ENCODE results near the gene TAGLN2. TPM values are rescaled to one million over a fixed set of nuclear protein-coding genes. Genes with fewer than 3 reads are reported as not detected.

TAGLN2 gene
- total RNA-seq: 85.1 TPM

GRCh38 chr1:159924791-159925718, at the start of gene TAGLN2:
TAGLN2 (minus strand) TSS chr1:159925507; CDS start chr1:159920509, 4,998 bp downstream.
- Histone ChIP-seq H3K27me3 (ENCODE audit: control insufficient read depth in 3 of 3, insufficient read depth in 3 of 3, low read length in 3 of 3) (peaks cover 0 to 45% (median 16%) of the 10 kb centered on the region in 3 donors), H3K4me1 (ENCODE audit: control insufficient read depth in 3 of 3, insufficient read depth in 3 of 3, low read length in 3 of 3) (peaks cover 31 to 43% (median 33%) of the 10 kb centered on the region in 3 donors), H3K9ac (ENCODE audit: low read depth in 1 of 3, low read length in 3 of 3) (peak within 1 kb of the TSS; percentile 85 to 98 (median 93)), H3K4me3 (ENCODE audit: low read length in 3 of 3) (peak within 1 kb of the TSS; percentile 86 to 90 (median 89)), H3K9me3 (ENCODE audit: control insufficient read depth in 3 of 3, low read length in 3 of 3) (no peaks in the 10 kb centered on the region), H3K27ac (ENCODE audit: low read depth, low read length) (peak within 1 kb of the TSS; percentile 97), H3K36me3 (ENCODE audit: control insufficient read depth in 3 of 3, insufficient read depth in 3 of 3, low read length in 3 of 3) (peaks cover under 1 to 6% (median 2%) of the 10 kb centered on the region in 3 donors)

- Histone ChIP-seq H3K36me3 (ENCODE audit: control insufficient read depth in 3 of 3, insufficient read depth in 3 of 3, low read length in 3 of 3) (no peaks in the 10 kb centered on the region), H3K27me3 (ENCODE audit: control insufficient read depth in 3 of 3, insufficient read depth in 3 of 3, low read length in 3 of 3) (peaks cover 14 to 23% (median 20%) of the 10 kb centered on the region in 3 donors), H3K4me3 (ENCODE audit: low read length in 3 of 3) (no peak overlapping the region), H3K9ac (ENCODE audit: low read depth in 1 of 3, low read length in 3 of 3) (no peak overlapping the region), H3K9me3 (ENCODE audit: control insufficient read depth in 3 of 3, low read length in 3 of 3) (no peaks in the 10 kb centered on the region), H3K4me1 (ENCODE audit: control insufficient read depth in 3 of 3, insufficient read depth in 3 of 3, low read length in 3 of 3) (no peaks in the 10 kb centered on the region), H3K27ac (ENCODE audit: low read depth, low read length) (no peak overlapping the region)
Observed at GRCh38 chr1:159974350-159974965, 49.2 kb upstream of the TAGLN2 start.

- Histone ChIP-seq H3K4me1 (ENCODE audit: control insufficient read depth in 3 of 3, insufficient read depth in 3 of 3, low read length in 3 of 3) (no peaks in the 10 kb centered on the region), H3K9ac (ENCODE audit: low read depth in 1 of 3, low read length in 3 of 3) (no peak overlapping the region), H3K4me3 (ENCODE audit: low read length in 3 of 3) (no peak overlapping the region), H3K27ac (ENCODE audit: low read depth, low read length) (no peak overlapping the region), H3K27me3 (ENCODE audit: control insufficient read depth in 3 of 3, insufficient read depth in 3 of 3, low read length in 3 of 3) (peaks cover 14 to 23% (median 20%) of the 10 kb centered on the region in 3 donors), H3K9me3 (ENCODE audit: control insufficient read depth in 3 of 3, low read length in 3 of 3) (no peaks in the 10 kb centered on the region), H3K36me3 (ENCODE audit: control insufficient read depth in 3 of 3, insufficient read depth in 3 of 3, low read length in 3 of 3) (no peaks in the 10 kb centered on the region)
Observed at GRCh38 chr1:159973350-159973940, 48.1 kb upstream of the TAGLN2 start.

DNA sequence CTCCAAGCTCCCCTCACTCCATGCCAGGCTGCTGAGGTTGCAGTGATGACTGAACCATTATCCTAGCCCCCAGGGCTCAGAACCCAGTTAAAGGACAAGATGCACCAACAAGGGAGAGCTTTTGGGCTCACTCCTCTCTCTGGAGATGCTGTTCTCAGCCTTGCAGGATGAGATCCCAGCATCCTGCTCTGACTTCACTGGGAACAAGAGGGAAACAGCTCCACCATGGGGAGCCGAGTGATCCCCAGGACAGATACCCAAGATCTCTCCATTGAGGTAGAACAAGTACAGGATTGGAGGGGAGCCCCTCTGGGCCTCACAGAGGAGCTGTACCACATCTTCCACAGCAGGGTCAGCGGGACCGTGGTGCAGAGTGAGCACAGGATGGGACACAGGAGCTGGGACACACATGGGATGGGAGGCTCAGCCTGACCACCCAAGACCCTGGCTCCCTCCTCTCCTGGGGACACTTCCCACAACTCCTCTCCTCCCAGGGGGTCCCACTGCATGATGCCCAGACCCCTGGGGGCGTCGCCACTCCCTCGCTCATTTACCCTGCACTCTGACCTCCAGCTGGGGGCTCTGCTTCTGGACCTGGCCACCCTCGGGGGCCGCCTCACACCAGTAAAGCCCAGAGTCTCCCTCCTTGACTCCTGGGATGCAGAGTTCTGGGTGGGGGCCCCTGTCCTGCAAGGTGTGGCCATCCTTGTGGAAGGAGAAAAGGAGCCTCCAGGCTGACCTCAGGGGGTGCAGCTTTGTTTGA, 47.3 kb upstream of the TAGLN2 start:
- Histone ChIP-seq H3K4me3 (ENCODE audit: low read length in 3 of 3) (no peak overlapping the region), H3K9me3 (ENCODE audit: control insufficient read depth in 3 of 3, low read length in 3 of 3) (no peaks in the 10 kb centered on the region), H3K36me3 (ENCODE audit: control insufficient read depth in 3 of 3, insufficient read depth in 3 of 3, low read length in 3 of 3) (no peaks in the 10 kb centered on the region), H3K4me1 (ENCODE audit: control insufficient read depth in 3 of 3, insufficient read depth in 3 of 3, low read length in 3 of 3) (no peaks in the 10 kb centered on the region), H3K27ac (ENCODE audit: low read depth, low read length) (no peak overlapping the region), H3K27me3 (ENCODE audit: control insufficient read depth in 3 of 3, insufficient read depth in 3 of 3, low read length in 3 of 3) (peaks cover 14 to 20% (median 19%) of the 10 kb centered on the region in 3 donors), H3K9ac (ENCODE audit: low read depth in 1 of 3, low read length in 3 of 3) (no peak overlapping the region)

DNA sequence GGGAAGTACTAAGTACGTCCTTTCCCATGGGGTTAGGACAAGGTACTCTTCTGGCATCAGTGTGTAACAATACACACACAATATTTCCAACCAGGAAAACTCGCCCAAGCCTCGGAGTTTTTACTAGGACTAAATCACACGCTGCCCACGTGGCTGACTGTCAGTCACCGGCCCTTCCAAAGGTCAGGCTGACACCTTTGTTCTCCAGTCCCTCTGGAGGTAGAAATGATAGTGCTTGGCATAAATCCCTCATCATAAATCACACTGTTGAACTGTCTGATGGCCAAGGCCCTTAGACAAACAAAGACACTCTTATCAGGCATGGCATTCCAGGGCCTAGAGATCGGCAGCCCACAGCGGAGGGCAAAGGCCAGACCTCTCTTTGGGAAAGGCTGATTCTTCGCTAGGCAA, 45.6 kb upstream of the TAGLN2 start:
- Histone ChIP-seq H3K4me3 (ENCODE audit: low read length in 3 of 3) (no peak overlapping the region), H3K9me3 (ENCODE audit: control insufficient read depth in 3 of 3, low read length in 3 of 3) (no peaks in the 10 kb centered on the region), H3K36me3 (ENCODE audit: control insufficient read depth in 3 of 3, insufficient read depth in 3 of 3, low read length in 3 of 3) (no peaks in the 10 kb centered on the region), H3K27me3 (ENCODE audit: control insufficient read depth in 3 of 3, insufficient read depth in 3 of 3, low read length in 3 of 3) (peaks cover 10 to 14% (median 14%) of the 10 kb centered on the region in 3 donors), H3K4me1 (ENCODE audit: control insufficient read depth in 3 of 3, insufficient read depth in 3 of 3, low read length in 3 of 3) (no peaks in the 10 kb centered on the region), H3K27ac (ENCODE audit: low read depth, low read length) (no peak overlapping the region), H3K9ac (ENCODE audit: low read depth in 1 of 3, low read length in 3 of 3) (no peak overlapping the region)

- Histone ChIP-seq H3K36me3 (ENCODE audit: control insufficient read depth in 3 of 3, insufficient read depth in 3 of 3, low read length in 3 of 3) (no peaks in the 10 kb centered on the region), H3K4me1 (ENCODE audit: control insufficient read depth in 3 of 3, insufficient read depth in 3 of 3, low read length in 3 of 3) (no peaks in the 10 kb centered on the region), H3K9me3 (ENCODE audit: control insufficient read depth in 3 of 3, low read length in 3 of 3) (no peaks in the 10 kb centered on the region), H3K27me3 (ENCODE audit: control insufficient read depth in 3 of 3, insufficient read depth in 3 of 3, low read length in 3 of 3) (peaks cover 5 to 13% (median 12%) of the 10 kb centered on the region in 3 donors), H3K27ac (ENCODE audit: low read depth, low read length) (no peak overlapping the region), H3K9ac (ENCODE audit: low read depth in 1 of 3, low read length in 3 of 3) (no peak overlapping the region), H3K4me3 (ENCODE audit: low read length in 3 of 3) (no peak overlapping the region)
Observed at GRCh38 chr1:159968901-159969300, 43.6 kb upstream of the TAGLN2 start.

DNA sequence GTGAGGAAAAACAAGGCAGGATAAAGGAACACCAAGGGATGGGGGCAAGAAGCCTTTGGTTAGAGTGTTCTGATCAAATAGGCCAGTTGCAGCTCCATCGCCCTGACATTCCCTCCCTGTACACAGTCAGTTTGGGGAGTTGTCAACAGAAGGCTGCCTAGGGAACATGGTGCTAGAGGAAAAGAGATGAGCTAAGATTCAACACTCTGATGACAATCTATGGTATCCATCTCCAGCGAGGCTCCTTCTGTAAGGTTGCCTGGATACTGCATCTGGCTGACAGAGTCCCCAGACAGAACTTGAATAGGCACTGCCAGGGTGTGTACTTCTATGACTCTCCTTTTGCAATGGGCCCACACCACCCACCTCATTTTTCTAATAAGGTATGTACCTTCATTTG, 40.0 kb upstream of the TAGLN2 start:
- no peaks in the 10 kb centered on the region for H3K36me3 ChIP-seq (ENCODE audit: control insufficient read depth in 3 of 3, insufficient read depth in 3 of 3, low read length in 3 of 3)
- H3K27ac ChIP-seq (ENCODE audit: low read depth, low read length): no peak overlapping the region
- H3K27me3 ChIP-seq (ENCODE audit: control insufficient read depth in 3 of 3, insufficient read depth in 3 of 3, low read length in 3 of 3): peaks cover 0 to 7% (median 4%) of the 10 kb centered on the region in 3 donors
- H3K9me3 ChIP-seq (ENCODE audit: control insufficient read depth in 3 of 3, low read length in 3 of 3): no peaks in the 10 kb centered on the region
- no peak overlapping the region for H3K4me3 ChIP-seq (ENCODE audit: low read length in 3 of 3)
- H3K4me1 ChIP-seq (ENCODE audit: control insufficient read depth in 3 of 3, insufficient read depth in 3 of 3, low read length in 3 of 3): no peaks in the 10 kb centered on the region
- H3K9ac ChIP-seq (ENCODE audit: low read depth in 1 of 3, low read length in 3 of 3): no peak overlapping the region

- no peaks in the 10 kb centered on the region for H3K9me3 ChIP-seq (ENCODE audit: control insufficient read depth in 3 of 3, low read length in 3 of 3)
- H3K4me3 ChIP-seq (ENCODE audit: low read length in 3 of 3): no peak overlapping the region
- H3K27me3 ChIP-seq (ENCODE audit: control insufficient read depth in 3 of 3, insufficient read depth in 3 of 3, low read length in 3 of 3): peaks cover under 1 to 7% (median 4%) of the 10 kb centered on the region in 3 donors
- H3K36me3 ChIP-seq (ENCODE audit: control insufficient read depth in 3 of 3, insufficient read depth in 3 of 3, low read length in 3 of 3): no peaks in the 10 kb centered on the region
- H3K27ac ChIP-seq (ENCODE audit: low read depth, low read length): no peak overlapping the region
- no peaks in the 10 kb centered on the region for H3K4me1 ChIP-seq (ENCODE audit: control insufficient read depth in 3 of 3, insufficient read depth in 3 of 3, low read length in 3 of 3)
- H3K9ac ChIP-seq (ENCODE audit: low read depth in 1 of 3, low read length in 3 of 3): no peak overlapping the region
Observed at GRCh38 chr1:159964144-159964543, 38.8 kb upstream of the TAGLN2 start.

DNA sequence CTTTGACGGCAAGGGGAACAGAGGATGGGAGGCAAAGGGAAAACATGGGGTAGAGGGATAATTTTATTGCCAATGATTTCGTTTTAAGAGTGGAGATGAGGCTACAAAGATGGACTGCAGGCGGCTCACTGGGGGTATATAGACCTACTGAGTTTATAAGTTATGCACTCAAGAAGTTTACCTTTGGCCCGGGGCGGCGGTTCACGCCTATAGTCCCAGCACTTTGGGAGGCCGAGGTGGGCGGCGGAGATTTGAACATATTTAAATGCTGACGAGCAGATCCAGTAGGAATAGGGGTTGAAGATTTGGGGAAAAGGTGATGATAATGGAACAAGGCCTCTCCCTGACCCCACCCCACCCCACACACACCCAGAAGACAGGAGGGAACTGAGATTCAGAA, 36.9 kb upstream of the TAGLN2 start:
- Histone ChIP-seq H3K4me1 (ENCODE audit: control insufficient read depth in 3 of 3, insufficient read depth in 3 of 3, low read length in 3 of 3) (no peaks in the 10 kb centered on the region), H3K27ac (ENCODE audit: low read depth, low read length) (no peak overlapping the region), H3K4me3 (ENCODE audit: low read length in 3 of 3) (no peak overlapping the region), H3K36me3 (ENCODE audit: control insufficient read depth in 3 of 3, insufficient read depth in 3 of 3, low read length in 3 of 3) (no peaks in the 10 kb centered on the region), H3K9me3 (ENCODE audit: control insufficient read depth in 3 of 3, low read length in 3 of 3) (no peaks in the 10 kb centered on the region), H3K27me3 (ENCODE audit: control insufficient read depth in 3 of 3, insufficient read depth in 3 of 3, low read length in 3 of 3) (peaks cover 4 to 7% (median 4%) of the 10 kb centered on the region in 3 donors), H3K9ac (ENCODE audit: low read depth in 1 of 3, low read length in 3 of 3) (no peak overlapping the region)
